ENCODE results near the gene MSL2.
"Not testable (repeated sequence)": the region's sequence is repeated elsewhere in the genome, so short reads cannot be mapped to it uniquely, and the experiment has no call there.

MSL2 gene

DNA sequence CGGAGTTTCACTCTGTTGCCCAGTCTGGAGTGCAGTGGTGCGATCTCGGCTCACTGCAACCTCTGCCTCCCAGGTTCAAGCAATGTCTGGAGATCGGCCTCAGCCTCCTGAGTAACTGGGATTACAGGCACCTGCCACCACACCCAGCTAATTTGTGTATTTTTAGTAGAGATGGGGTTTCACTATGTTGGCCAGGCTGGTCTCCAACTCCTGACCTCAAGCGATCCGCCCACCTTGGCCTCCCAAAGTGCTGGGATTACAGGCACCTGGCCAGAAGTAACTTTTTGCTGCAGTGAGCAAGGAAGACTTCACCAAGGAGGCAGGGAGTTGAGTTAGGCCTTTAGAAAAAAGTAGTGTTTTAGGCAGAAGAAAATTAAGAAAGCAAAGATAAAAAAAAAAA lies 3.9 kb downstream of the MSL2 start:
- not testable (repeated sequence) for DNase-seq (ENCODE audit: low spot score)

DNA sequence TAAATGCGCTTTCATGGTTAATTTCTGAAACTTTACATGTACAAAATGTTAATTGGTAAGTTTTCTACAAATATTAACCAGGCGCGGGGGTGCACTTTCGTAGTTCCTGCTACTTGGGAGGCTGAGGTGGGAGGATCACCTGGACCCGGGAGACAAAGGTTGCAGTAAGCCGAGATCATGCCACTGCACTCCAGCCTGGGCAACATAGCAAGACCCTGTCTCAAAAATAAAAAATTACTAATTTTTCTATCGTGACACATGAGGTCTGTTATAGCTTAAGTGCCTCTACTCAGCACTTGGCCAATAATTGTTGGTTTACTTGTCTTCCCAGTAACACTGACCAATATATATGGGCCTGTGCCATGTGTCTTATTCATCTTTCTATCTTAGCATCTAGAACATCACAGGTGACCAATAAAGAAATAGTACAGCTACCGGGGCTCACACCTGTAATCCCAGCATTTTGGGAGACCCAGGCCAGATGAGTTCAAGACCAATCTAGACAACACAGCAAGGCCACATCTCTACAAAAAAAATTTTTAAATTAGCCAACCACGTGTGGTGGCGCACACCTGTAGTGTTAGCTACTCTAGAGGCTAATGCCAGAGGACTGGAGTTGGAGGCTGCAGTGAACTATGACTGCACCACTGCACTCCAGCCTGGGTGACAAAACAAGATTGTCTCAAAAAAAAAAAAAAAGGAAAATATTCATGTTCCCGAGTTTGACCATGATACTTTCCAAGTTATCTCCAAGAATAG lies 6.1 kb downstream of the MSL2 start:
- DNase-seq (ENCODE audit: low spot score): no peak

DNA sequence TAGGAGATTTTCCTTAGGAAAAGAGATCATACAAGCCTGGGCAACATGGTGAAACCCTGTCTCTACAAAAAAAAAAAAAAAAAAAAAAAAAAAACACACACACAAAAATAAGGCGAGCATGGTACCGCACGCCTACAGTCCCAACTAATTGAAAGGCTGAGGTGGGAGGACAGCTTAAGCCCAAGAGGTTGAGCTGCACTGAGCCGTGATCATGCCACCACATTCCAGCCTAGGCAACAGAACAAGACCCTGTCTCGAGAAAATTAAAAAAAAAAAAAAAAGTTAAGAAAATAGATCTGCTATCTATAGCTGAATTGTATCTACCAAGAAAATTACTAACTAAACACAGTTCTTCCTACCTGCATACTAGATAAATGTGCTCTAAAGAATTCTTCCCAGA lies 7.1 kb downstream of the MSL2 start:
- no peak for DNase-seq (ENCODE audit: low spot score)

DNA sequence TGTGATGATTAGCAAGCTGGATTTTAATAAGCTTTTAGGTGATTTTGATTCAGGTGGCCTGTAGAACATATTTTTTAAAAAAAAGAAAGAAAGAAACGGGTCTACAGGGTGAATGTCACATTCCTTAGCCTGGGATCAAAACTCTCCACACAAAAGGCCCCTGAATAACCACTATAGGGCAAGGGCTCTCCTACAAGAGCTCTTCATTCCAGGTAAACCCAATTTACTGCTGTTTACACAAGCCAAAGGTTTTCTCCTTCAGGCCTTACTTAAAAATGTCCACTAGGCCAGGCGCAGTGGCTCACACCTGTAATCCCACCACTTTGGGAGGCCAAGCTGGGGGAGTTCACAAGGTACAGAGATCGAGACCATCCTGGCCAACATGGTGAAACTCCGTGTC lies 8.3 kb downstream of the MSL2 start:
- DNase-seq (ENCODE audit: low spot score): no peak

DNA sequence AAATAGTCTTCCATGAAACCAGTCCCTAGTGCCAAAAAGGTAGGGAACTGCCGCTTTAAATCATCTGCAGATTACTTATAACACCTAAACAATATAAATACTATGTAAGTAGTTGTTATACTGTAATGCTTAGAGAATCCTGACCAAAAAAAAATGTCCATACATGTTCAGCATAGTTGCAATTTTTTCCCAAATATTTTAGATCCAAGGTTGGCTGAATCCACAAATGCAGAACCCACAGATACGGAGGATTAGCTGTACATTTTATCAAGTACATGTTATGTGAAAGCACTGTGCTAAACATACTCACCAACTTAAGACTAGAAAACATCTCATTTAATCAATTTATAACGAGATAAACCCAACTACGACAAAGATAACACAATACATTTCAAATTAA lies 9.3 kb downstream of the MSL2 start:
- DNase-seq (ENCODE audit: low spot score): no peak

DNA sequence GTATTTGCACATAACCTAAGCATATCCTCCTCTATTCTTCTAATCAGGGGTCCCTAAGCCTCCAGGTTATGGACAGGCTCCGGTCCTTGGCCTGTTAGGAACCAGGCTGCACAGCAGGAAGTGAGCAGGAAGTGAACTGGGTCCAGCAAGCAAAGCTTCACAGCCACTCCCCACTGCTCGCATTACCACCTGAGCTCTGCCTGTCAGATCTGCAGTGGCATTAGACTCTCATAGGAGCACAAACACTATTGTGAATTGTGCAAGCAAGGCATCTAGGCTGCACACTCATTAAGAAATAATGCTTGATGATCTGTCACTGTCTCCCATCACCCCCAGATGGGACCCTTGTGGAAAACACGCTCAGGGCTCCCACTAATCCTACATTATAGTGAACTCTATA lies 9.8 kb downstream of the MSL2 start:
- DNase-seq (ENCODE audit: low spot score): no peak

- DNase-seq (ENCODE audit: low spot score): no peak
These were observed 11.4 kb downstream of the MSL2 start for GRCh38 chr3:136184703-136185102.

DNA sequence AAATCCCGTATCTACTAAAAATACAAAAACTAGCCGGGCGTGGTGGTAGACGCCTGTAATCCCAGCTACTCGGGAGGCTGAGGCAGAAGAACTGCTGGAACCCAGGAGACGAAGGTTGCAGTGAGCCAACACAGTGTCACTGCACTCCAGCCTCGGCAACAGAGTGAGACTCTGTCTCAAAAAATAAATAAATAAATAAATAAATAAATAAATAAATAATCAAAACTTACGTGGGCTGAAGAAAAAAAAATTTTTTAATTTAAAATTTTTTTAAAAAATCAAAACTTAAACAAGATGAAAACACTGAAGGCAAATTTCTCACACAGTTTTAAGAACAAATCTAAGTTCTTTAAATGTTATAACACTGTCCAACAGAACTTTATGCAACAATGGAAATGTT lies 14.4 kb downstream of the MSL2 start:
- no peak for DNase-seq (ENCODE audit: low spot score)

GRCh38 chr3:136177876-136178275 lies 18.3 kb downstream of the MSL2 start:
- DNase-seq (ENCODE audit: low spot score): no peak

DNA sequence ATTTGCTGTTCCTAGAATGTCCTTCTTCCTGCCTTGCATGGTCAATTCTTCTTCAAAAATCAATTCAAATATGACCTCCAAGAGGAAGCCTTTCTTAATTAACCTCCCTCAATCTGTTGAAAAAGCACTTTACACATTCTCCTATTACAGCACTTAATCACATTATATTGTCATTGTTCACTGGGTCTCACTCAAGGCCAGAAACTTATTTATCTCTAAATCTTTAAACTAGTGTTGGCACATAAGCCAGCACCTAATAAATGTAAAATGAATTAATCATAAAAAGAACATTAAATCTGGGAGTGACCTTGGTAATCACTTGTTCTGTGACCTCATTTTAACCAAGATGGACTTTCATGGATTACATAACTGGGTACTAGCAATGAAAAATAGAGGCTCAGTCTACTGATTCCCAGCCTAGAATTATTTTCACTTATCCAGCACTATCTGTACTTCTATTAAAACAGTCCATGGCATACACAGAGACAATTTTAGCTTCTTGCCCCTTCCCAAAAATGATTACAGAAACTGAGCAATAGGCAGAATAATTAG lies 22.1 kb downstream of the MSL2 start:
- DNase-seq (ENCODE audit: low spot score): no peak

GRCh38 chr3:136171097-136171542 lies 25.0 kb downstream of the MSL2 start:
- peak; percentile 40 for DNase-seq (ENCODE audit: low spot score)

DNA sequence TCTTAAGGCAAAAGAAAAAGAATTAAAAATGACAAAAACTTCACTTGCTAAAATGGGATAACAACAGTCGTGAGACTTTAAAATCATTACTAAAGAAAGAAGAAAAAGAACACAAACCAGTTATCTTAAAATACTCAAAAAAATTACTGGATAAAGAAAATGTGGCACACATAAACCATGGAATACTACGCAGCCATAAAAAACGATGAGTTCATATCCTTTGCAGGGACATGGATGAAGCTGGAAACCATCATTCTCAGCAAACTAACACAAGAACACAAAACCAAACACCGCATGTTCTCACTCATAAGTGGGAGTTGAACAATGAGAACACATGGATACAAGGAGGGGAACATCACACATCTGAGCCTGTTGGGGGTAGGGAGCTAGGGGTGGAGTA lies 27.9 kb downstream of the MSL2 start:
- not testable (repeated sequence) for DNase-seq (ENCODE audit: low spot score)

DNA sequence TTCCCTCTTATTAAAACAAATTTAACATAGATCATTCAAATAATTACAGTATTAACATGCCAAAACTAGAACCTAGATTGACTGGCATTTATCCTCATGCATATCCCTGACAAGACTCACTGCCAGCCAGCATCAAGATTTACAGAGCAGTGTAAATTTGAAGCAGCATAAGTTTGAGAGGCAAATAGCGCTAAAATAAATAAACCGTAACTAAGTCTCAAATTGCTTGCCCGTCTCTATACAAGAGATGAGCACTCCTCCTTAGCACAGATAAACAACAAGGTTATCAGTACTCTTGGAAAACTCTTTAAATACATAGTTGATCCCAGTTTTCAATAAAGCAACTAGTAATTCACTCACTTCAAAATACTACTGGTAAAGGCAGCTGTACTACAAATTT lies 29.6 kb downstream of the MSL2 start:
- DNase-seq (ENCODE audit: low spot score): no peak

DNA sequence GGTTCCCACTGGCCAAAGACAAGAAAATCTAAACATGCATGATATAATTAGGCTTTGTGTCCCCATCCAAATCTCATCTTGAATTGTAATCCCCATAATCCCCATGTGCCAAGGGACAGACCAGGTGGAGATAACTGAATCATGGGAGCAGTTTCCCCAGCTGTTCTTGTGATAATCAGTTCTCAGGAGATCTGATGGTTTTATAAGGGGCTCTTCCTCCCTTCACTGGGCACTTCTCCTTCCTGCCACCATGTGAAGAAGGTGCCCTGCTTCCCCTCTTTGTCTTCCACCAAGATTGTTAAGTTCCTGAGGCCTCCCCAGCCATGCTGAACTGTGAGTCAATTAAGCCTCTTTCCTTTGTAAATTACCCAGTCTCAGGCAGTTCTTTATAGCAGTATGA lies 32.5 kb downstream of the MSL2 start:
- not testable (repeated sequence) for DNase-seq (ENCODE audit: low spot score)

DNA sequence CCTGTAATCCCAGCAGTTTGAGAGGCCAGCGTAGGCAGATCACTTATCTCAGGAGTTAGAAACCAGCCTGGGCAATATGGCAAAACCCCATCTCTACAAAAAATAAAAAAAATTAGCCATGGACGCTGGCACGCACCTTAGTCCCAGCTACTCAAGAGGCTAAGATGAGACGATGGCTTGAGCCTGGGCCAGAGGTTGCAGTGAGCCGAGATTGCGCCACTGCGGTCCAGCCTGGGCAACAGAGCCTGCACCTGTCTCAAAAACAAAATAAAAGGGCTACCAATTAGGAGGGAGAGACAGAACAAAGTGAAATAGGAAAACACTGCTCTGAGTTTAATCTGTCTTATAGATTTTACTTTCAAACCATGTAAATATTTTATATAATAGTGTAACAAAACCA lies 33.8 kb downstream of the MSL2 start:
- no peak for DNase-seq (ENCODE audit: low spot score)

- DNase-seq (ENCODE audit: low spot score): no peak
These were observed 34.6 kb downstream of the MSL2 start for GRCh38 chr3:136161516-136161915.

DNA sequence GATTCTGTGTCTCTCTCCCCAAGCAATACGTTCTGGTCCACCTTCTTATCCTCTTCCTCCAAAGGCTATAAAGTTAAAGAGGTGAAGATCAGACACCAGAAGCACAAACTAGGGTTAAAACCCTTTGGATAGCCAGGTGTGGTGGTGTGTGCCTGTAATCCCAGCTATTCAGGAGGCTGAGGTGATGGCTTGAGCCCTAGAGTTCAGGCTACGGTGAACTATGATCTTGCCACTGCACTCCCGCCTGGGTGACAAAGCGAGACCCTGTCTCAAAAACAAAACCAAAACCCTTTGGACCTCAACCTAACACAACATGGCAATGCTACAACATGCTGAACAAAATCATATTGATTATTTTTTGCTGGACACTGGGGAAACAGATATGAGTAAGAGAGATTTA lies 43.2 kb downstream of the MSL2 start:
- DNase-seq (ENCODE audit: low spot score): no peak

DNA sequence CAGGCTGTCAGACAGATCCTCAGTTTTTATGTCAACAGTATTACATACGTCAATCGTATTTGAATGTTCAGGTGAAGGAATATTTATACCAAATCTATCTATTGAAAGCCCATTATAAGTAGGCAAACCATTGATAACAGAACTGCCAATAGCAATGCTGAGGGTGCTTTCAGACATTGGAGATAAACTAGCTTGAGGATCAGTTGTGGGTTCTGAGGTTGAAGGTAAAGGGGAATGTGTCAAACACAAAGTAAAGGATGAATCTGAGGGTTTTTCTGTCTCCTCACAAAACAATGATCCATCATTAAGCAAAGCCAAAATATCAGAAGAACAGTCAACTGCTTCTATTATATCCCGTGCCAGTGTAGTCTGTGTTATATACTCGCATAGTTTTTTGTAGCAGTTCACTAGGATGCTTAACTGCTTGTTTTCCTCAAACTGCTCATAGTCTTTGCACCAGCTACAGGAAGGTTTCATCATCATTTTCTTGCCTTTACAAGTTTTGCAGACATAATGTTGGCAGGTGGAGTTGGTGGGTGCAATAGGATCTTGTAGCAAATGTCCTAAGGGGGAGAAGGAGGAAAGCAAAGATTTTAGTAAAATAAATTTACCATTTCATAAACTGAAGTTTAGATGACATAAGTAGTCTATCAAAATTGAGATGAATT lies 43.8 kb downstream of the MSL2 start:
- DNase-seq (ENCODE audit: low spot score): no peak

GRCh38 chr3:136151219-136151618 lies 44.9 kb downstream of the MSL2 start:
- DNase-seq (ENCODE audit: low spot score): no peak

GRCh38 chr3:136149667-136150066 lies 46.5 kb downstream of the MSL2 start:
- peak; percentile 5 for DNase-seq (ENCODE audit: low spot score)

DNA sequence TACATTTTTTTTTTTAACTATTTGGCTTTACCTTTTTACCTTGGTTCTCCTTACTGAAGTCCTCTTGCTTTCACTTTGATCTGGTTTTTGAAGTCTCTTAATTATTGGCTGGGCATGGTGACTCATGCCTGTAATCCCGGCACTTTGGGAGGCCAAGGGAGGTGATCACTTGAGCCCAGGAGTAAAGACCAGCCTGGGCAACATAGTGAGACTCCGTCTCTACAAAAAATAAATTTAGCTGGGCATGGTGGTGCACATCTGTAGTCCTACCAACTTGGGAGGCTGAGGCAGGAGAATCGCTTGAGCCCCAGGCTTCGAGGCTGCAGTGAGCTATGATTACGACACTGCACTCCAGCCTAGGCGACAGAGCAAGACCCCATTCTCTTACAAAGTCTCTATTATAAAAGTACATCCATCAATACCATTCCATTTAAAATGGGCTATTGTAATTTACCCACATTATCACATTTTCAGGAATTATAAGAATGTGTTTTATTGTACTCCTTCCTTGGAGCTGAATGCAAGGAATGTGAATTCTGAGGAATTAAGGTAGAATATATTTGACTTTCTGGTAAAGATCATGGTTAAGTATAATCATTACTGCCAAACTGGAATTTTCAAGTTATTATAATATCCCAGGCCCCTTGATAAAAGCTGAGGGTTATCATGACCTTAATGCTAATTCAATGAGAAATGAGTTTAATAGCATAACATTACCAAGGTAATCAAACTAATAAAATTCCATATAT lies 49.0 kb downstream of the MSL2 start:
- no peak for DNase-seq (ENCODE audit: low spot score)

GRCh38 chr3:136144397-136144796 lies 51.7 kb downstream of the MSL2 start:
- DNase-seq (ENCODE audit: low spot score): not testable (repeated sequence)

GRCh38 chr3:136142592-136142991 lies 53.5 kb downstream of the MSL2 start:
- DNase-seq (ENCODE audit: low spot score): peak; percentile 97

Measured in RKO (cell line).